Karpas-422 (cell line): ENCODE measurements around the gene ERC1. TPM values are rescaled to one million over a fixed set of nuclear protein-coding genes. Genes with fewer than 3 reads are reported as not detected.
"Not testable (repeated sequence)": the region's sequence is repeated elsewhere in the genome, so short reads cannot be mapped to it uniquely, and the experiment has no call there.

Experiments
- DNase-seq: peaks from one replicate; pipeline ENCODE4 v3.0.0-alpha.2; 2015
- H2AFZ ChIP-seq: fragments of 200-600 bp; sonication (generic); 2 replicates; pipeline ENCODE4 v1.6.1; 2014; ENCODE audit warnings: antibody characterized with exemption, low read length, mixed read lengths
- H3K27ac ChIP-seq: fragments of 200-600 bp; sonication (generic); 2 replicates; pipeline ENCODE4 v1.5.1; 2014; ENCODE audit warnings: mild to moderate bottlenecking, low read length, moderate library complexity
- H3K27me3 ChIP-seq: fragments of 200-600 bp; sonication (generic); 2 replicates; pipeline ENCODE4 v1.6.1; 2014; ENCODE audit warnings: low read length, mixed read lengths
- H3K36me3 ChIP-seq: fragments of 200-600 bp; sonication (generic); 2 replicates; pipeline ENCODE4 v1.6.1; 2014; ENCODE audit warnings: low read length, mixed read lengths; ENCODE audit not compliant: insufficient read depth
- H3K4me1 ChIP-seq: fragments of 200-600 bp; sonication (generic); 2 replicates; pipeline ENCODE4 v1.6.1; 2014; ENCODE audit warnings: mild to moderate bottlenecking, low read length, mixed read lengths
- H3K4me2 ChIP-seq: fragments of 200-600 bp; sonication (generic); 2 replicates; pipeline ENCODE4 v1.6.1; 2014; ENCODE audit warnings: low read length, low read depth, mild to moderate bottlenecking; ENCODE audit not compliant: poor library complexity, severe bottlenecking
- H3K4me3 ChIP-seq: fragments of 200-600 bp; sonication (generic); 2 replicates; pipeline ENCODE4 v1.5.1; 2014; ENCODE audit warnings: mild to moderate bottlenecking, antibody characterized with exemption, low read length, mixed read lengths
- H3K79me2 ChIP-seq: fragments of 200-600 bp; sonication (generic); 2 replicates; pipeline ENCODE4 v1.6.1; 2014; ENCODE audit warnings: mild to moderate bottlenecking, low read length, mixed read lengths
- H3K9ac ChIP-seq: fragments of 200-600 bp; sonication (generic); 2 replicates; pipeline ENCODE4 v1.6.0; 2014; ENCODE audit warnings: low read length
- H3K9me2 ChIP-seq: fragments of 200-600 bp; sonication (generic), shearing (Covaris generic); replicated peaks from 2 replicates; pipeline ENCODE4 v1.6.0; 2014; ENCODE audit warnings: mild to moderate bottlenecking, low read length, moderate library complexity; ENCODE audit not compliant: insufficient read depth
- H3K9me3 ChIP-seq: fragments of 300-700, 200-600 bp; sonication (generic); 2 replicates; pipeline ENCODE4 v1.6.1; 2014; ENCODE audit warnings: low read length, mixed read lengths
- H4K20me1 ChIP-seq: fragments of 200-600 bp; sonication (generic); 2 replicates; pipeline ENCODE4 v1.6.1; 2014; ENCODE audit warnings: mild to moderate bottlenecking, antibody characterized with exemption, low read length, low read depth; ENCODE audit not compliant: insufficient read depth
- total RNA-seq: library from RNA; depleted of rRNA; stranded (reverse); fragments of >200 nt; shearing (Covaris generic); gene quantifications from 2 replicates; pipeline ENCODE4 v1.2.3, GENCODE V29; 2014; ENCODE audit warnings: low replicate concordance

ERC1 gene
- total RNA-seq, 1 experiment from 2014 or later: 20.3 TPM

- Histone ChIP-seq H3K4me1 (peaks cover 39% of the 10 kb centered on the region), H3K36me3 (peaks cover 17% of the 10 kb centered on the region)
Observed at GRCh38 chr12:1201030-1201429, 210.0 kb downstream of the ERC1 start.

DNA sequence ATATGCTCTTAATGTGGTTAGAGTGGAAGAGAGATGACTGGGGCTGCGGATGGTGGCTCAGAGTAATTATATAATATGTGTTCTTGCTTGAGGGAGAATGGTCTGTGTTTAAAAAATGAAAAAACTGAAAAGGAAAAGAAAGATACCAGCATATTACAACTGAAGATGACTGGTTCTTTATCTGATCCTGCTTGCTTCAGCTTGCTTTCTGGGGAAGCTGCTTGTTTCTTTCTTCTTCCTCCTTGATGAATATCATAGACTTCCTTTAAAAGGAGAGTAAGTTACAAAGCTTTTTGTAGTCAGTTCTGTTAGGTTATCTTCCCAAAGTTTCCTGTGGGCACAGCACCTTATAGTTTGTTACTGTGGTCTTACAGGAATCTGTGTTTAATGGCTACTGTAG is 210.9 kb downstream of the ERC1 start:
- Histone ChIP-seq H3K9me3 (peaks cover 7% of the 10 kb centered on the region), H3K27me3 (no peaks in the 10 kb centered on the region), H4K20me1 (no peaks in the 10 kb centered on the region), H3K4me3 (no peak overlapping the region), H3K4me2 (no peak overlapping the region), H3K9me2 (no peaks in the 10 kb centered on the region), H2AFZ (no peak overlapping the region), H3K27ac (peak overlapping the region; percentile 12; the same call in 1 of the 2 replicates), H3K9ac (no peak overlapping the region), H3K36me3 (peaks cover 17% of the 10 kb centered on the region), H3K79me2 (peaks cover 26% of the 10 kb centered on the region), H3K4me1 (peaks cover 47% of the 10 kb centered on the region)
- DNase-seq: no peak

More at GRCh38 chr12:1201030-1201429, 210.0 kb downstream of the ERC1 start:
- no peak for DNase-seq
- Histone ChIP-seq H2AFZ (no peak overlapping the region), H3K4me2 (no peak overlapping the region), H4K20me1 (no peaks in the 10 kb centered on the region), H3K4me3 (no peak overlapping the region), H3K9me3 (peaks cover 7% of the 10 kb centered on the region), H3K27ac (no peak overlapping the region), H3K79me2 (peaks cover 19% of the 10 kb centered on the region), H3K9ac (no peak overlapping the region), H3K27me3 (no peaks in the 10 kb centered on the region), H3K9me2 (no peaks in the 10 kb centered on the region)

DNA sequence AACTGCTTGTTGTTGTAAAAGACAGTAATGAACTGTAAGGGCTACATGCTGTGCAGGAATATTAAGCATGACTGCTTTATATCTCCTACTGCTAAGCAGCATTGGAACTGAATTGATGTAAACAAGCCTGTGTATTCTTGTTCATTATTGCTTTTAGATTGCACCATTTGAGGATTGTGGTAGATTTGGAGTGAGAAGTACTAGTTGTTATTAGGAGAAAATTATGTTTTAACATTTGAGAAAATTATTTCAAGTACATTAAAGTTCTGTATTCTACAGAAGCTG is 212.7 kb downstream of the ERC1 start:
- Histone ChIP-seq H3K9me2 (no peaks in the 10 kb centered on the region), H3K9me3 (no peaks in the 10 kb centered on the region), H3K4me3 (peak overlapping the region; percentile 62), H3K79me2 (peaks cover 43% of the 10 kb centered on the region), H3K4me1 (peaks cover 61% of the 10 kb centered on the region), H3K27me3 (no peaks in the 10 kb centered on the region), H3K36me3 (peaks cover under 1% of the 10 kb centered on the region; the same call in 1 of the 2 replicates), H4K20me1 (no peaks in the 10 kb centered on the region), H3K27ac (peak overlapping the region; percentile 83), H3K9ac (peak overlapping the region; percentile 60), H3K4me2 (peak overlapping the region; percentile 75), H2AFZ (peak overlapping the region; percentile 3; the same call in 1 of the 2 replicates)
- DNase-seq: no peak

DNA sequence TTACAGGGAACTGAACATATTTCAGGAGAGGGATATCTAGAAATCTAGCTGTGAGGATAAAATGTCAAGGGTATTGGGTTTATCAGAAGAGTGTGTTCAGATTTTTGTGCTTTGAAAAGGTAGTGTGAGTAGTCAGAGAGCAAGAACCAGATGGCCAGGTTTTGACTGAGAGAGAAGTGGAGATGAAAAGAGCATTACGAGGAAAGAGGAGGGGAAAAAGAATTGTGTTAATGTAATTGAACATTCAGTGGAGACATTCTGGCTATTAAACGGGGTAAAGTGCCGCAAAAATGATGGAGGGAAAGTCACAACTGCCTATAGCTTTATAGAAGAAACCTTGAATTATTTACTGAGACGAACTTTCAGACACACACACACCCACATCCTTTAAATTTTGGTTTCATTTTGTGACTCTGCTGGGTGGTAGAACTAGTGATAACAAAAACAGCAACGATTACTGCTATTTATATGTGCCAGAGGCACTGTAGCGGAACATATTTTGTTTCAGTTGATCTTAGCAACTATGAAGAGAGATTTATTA is 213.6 kb downstream of the ERC1 start:
- peak; percentile 83 for DNase-seq
- Histone ChIP-seq H3K36me3 (no peaks in the 10 kb centered on the region), H3K4me3 (peak overlapping the region; percentile 62), H3K4me1 (peaks cover 61% of the 10 kb centered on the region), H4K20me1 (no peaks in the 10 kb centered on the region), H3K9me2 (no peaks in the 10 kb centered on the region), H3K9me3 (no peaks in the 10 kb centered on the region), H2AFZ (no peak overlapping the region), H3K4me2 (peak overlapping the region; percentile 75), H3K27ac (peak overlapping the region; percentile 83), H3K79me2 (peaks cover 50% of the 10 kb centered on the region), H3K27me3 (no peaks in the 10 kb centered on the region), H3K9ac (peak overlapping the region; percentile 60)

- peak overlapping the region; percentile 43 for H3K4me3 ChIP-seq
- peak overlapping the region; percentile 75 for H3K4me2 ChIP-seq
- H3K79me2 ChIP-seq: peaks cover 59% of the 10 kb centered on the region
- peak overlapping the region; percentile 83 for H3K27ac ChIP-seq
- H3K9me2 ChIP-seq: no peaks in the 10 kb centered on the region
- H3K4me1 ChIP-seq: peaks cover 61% of the 10 kb centered on the region
- H4K20me1 ChIP-seq: no peaks in the 10 kb centered on the region
- no peaks in the 10 kb centered on the region for H3K36me3 ChIP-seq
- peak overlapping the region; percentile 46 for H3K9ac ChIP-seq
- no peak overlapping the region for H2AFZ ChIP-seq
- no peaks in the 10 kb centered on the region for H3K9me3 ChIP-seq
- H3K27me3 ChIP-seq: no peaks in the 10 kb centered on the region
- DNase-seq: peak; percentile 54
Observed at GRCh38 chr12:1205512-1206060, 214.6 kb downstream of the ERC1 start.

GRCh38 chr12:1206118-1206734 is 215.2 kb downstream of the ERC1 start:
- H3K9me3 ChIP-seq: no peaks in the 10 kb centered on the region
- H3K36me3 ChIP-seq: no peaks in the 10 kb centered on the region
- DNase-seq: peak; percentile 52
- H4K20me1 ChIP-seq: no peaks in the 10 kb centered on the region
- H3K79me2 ChIP-seq: peaks cover 60% of the 10 kb centered on the region
- H3K4me1 ChIP-seq: peaks cover 61% of the 10 kb centered on the region
- H3K9me2 ChIP-seq: no peaks in the 10 kb centered on the region
- H3K9ac ChIP-seq: peak overlapping the region; percentile 46
- no peaks in the 10 kb centered on the region for H3K27me3 ChIP-seq
- H2AFZ ChIP-seq: no peak overlapping the region
- H3K4me3 ChIP-seq: peak overlapping the region; percentile 43
- H3K4me2 ChIP-seq: peak overlapping the region; percentile 75
- H3K27ac ChIP-seq: peak overlapping the region; percentile 83

DNA sequence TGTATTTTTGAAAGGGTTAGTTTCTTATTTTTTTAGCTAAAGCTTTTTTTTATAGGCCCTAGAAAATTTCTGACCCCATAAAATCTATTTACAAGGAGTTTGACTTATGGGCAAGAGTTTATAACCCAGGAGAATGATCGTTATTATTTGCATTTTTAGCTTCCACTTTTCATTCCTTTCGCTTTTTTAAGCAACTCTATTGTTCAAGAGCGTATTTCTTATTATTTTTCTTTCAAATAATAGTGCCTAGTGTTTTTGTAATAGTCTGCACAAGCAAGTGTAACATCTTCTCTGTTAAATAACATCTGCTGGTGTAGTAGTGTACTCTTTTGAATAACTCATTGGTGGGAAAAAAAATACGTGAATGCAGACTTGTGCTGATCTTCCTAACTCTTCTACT is 216.3 kb downstream of the ERC1 start:
- Histone ChIP-seq H3K27me3 (no peaks in the 10 kb centered on the region), H3K36me3 (no peaks in the 10 kb centered on the region), H3K4me1 (peaks cover 60% of the 10 kb centered on the region), H3K9me2 (no peaks in the 10 kb centered on the region), H3K9ac (peak overlapping the region; percentile 46), H2AFZ (peak overlapping the region; percentile 32; the same call in 1 of the 2 replicates), H3K4me3 (peak overlapping the region; percentile 43), H4K20me1 (no peaks in the 10 kb centered on the region), H3K4me2 (peak overlapping the region; percentile 75), H3K9me3 (no peaks in the 10 kb centered on the region), H3K79me2 (peaks cover 67% of the 10 kb centered on the region), H3K27ac (peak overlapping the region; percentile 83)
- DNase-seq: peak; percentile 68

DNA sequence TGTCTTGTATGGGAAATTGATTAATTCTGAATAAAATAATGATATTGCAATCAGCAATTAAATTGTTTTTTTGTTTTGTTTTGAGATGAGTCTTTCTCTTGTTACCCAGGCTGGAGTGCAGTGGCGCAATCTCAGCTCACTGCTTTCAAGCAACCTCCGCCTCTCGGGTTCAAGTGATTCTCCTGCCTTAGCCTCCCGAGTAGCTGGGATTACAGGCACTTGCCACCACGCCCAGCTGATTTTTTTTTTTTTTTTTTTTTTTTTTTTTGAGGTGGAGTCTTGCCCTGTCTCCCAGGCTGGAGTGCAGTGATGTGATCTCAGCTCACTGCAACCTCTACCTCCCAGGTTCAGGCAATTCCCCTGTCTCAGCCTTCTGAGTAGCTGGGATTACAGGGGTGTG is 217.7 kb downstream of the ERC1 start:
- H3K27me3 ChIP-seq, H3K36me3 ChIP-seq, H3K4me2 ChIP-seq, H3K9me3 ChIP-seq, H3K9ac ChIP-seq, DNase-seq, H3K9me2 ChIP-seq, H3K4me3 ChIP-seq, H4K20me1 ChIP-seq, H2AFZ ChIP-seq: not testable (repeated sequence)
- Histone ChIP-seq H3K27ac (0 out of 2 replicates have a peak overlapping the region, but pooled peaks have one; percentile 83), H3K79me2 (peaks cover 74% of the 10 kb centered on the region), H3K4me1 (peaks cover 46% of the 10 kb centered on the region)
